Pancreas (tissue), 10 donors: ENCODE data around the gene SNU13. TPM values are rescaled to one million over a fixed set of nuclear protein-coding genes. Genes with fewer than 3 reads are reported as not detected.
A peak's percentile ranks its signal among the peaks of the same experiment; 100 is the strongest.
"Not testable (repeated sequence)": the region's sequence is repeated elsewhere in the genome, so short reads cannot be mapped to it uniquely, and the experiment has no call there.

Source experiments
- ATAC-seq, 4 donors: fragments of 200-7000 bp; cut with Tn5 transposase; one replicate each; pipeline versions ENCODE4 v1.8.0 to v1.9.1; 2020; ENCODE audit warnings: mild to moderate bottlenecking in 4 of 4, moderate library complexity in 4 of 4
- DNase-seq, 6 donors: peaks; one replicate each; pipeline ENCODE4 v3.0.0-alpha.2; 2020
- FAIRE-seq: peaks from 2 replicates; lab custom pipeline; 2012; peaks lifted over from hg19 to GRCh38; lab: Jason Lieb, UNC
- H3K27ac ChIP-seq, 4 donors: fragments of 200-600 bp; sonication (generic); 1 replicate in 3 of 4; 2 replicates in 1 of 4; pipeline versions ENCODE4 v1.5.0 to v1.8.0; 2020
- H3K27me3 ChIP-seq, 4 donors: fragments of 200-600 bp; one replicate each; pipeline ENCODE4 v1.8.0; 2021
- H3K36me3 ChIP-seq, 3 donors: fragments of 200-600 bp; sonication (generic) in 1 of 3; one replicate each; pipeline versions ENCODE4 v1.5.0 to v1.8.0; 2020 to 2021
- H3K4me1 ChIP-seq, 3 donors: fragments of 200-600 bp; one replicate each; pipeline ENCODE4 v1.8.0; 2021
- H3K4me3 ChIP-seq, 4 donors: fragments of 200-600 bp; sonication (generic) in 2 of 4; one replicate each; pipeline versions ENCODE4 v1.5.0 to v1.8.0; 2020 to 2021
- H3K9me3 ChIP-seq, 4 donors: fragments of 200-600 bp; one replicate each; pipeline ENCODE4 v1.8.0; 2021
- WGBS, 2 donors: extraction: QIAGEN DNeasy Blood & Tissue Kit; methylation state at CpG; one replicate each; pipeline ENCODE4 v1.1.7; 2013; 5-methylcytosine and 5-hydroxymethylcytosine counted together
- intact Hi-C, 3 donors: fragments of 100-400 bp; cut with DNase I; formaldehyde crosslinking; loops; one replicate each; pipeline versions ENCODE4 v1.11.1 to v1.14.2; 2022
- polyA plus RNA-seq, 2 donors: library from polyadenylated mRNA; stranded (reverse); fragments of 200-250 nt; gene quantifications; one replicate each; pipeline ENCODE4 v1.2.3, GENCODE V29; 2013
- total RNA-seq, 6 donors: library from RNA; stranded (reverse); fragmentation: NEBNext Ultra II Directional in 4 of 6; extraction: Animal tissue kit (Norgen Biotek cat#: 25700) in 4 of 6; gene quantifications; one replicate each; pipeline versions ENCODE4 v1.2.1 to v1.2.4, GENCODE V29; 2021 to 2023
- TF ChIP-seq, protein P1 (sequence below), 4 donors: fragments of 200-600 bp; sonication (generic) in 3 of 4; IDR thresholded peaks; one replicate each; pipeline versions ENCODE4 v1.5.0 to v1.8.0; 2021; ENCODE audit warnings: antibody characterized with exemption in 4 of 4
- donor health status: healthy with polysubstance abuse.
- donor health status: DM: no; HTN: no; CAD: no; lungs with moderate emphysema.
- donor health status: DM: no; HTN: no; CAD: no.
- donor health status: control.
- donor health status: control.
- donor health status: Bipolar disorder and iron deficiency.
- donor health status: DM: yes; HTN: yes; CAD: no.
- donor health status: DM: no; HTN: no; CAD: no.
- donor health status: DM: no; HTN: no; CAD: no.
- donor health status: DM: yes; HTN: yes; CAD: no.

SNU13 gene
- total and polyA plus RNA-seq, 8 donors: 43.5 to 89.7 (median 59.5) TPM

DNA sequence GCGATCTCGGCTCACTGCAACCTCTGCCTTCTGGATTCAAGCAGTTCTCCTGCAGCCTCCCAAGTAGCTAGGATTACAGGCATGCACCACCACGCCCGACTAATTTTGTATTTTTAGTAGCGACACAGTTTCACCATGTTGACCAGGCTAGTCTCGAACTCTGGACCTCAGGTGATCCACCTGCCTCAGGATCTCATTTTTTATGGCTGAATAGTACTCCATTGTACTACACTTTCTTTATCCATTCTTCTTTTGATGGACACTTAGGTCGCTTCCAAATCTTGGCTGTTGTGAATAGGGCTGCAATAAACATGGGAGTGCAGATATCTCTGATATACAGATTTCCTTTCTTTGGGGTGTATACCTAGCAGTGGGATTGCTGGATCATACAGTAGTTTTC lies 46.8 kb downstream of the SNU13 start:
- no peak for DNase-seq
- 98% methylated on average over 7 of the region's 7 CpGs for WGBS, 2 donors
- ATAC-seq: no peak
- FAIRE-seq: no peak
- intact Hi-C loops: no loop called here
- Histone ChIP-seq H3K9me3 (no peaks in the 10 kb centered on the region), H3K4me1 (no peaks in the 10 kb centered on the region), H3K4me3 (no peak overlapping the region), H3K27ac (no peak overlapping the region), H3K27me3 (no peaks in the 10 kb centered on the region), H3K36me3 (peaks cover 0 to 70% (median 22%) of the 10 kb centered on the region in 3 donors)
- TF ChIP-seq, protein P1, sequence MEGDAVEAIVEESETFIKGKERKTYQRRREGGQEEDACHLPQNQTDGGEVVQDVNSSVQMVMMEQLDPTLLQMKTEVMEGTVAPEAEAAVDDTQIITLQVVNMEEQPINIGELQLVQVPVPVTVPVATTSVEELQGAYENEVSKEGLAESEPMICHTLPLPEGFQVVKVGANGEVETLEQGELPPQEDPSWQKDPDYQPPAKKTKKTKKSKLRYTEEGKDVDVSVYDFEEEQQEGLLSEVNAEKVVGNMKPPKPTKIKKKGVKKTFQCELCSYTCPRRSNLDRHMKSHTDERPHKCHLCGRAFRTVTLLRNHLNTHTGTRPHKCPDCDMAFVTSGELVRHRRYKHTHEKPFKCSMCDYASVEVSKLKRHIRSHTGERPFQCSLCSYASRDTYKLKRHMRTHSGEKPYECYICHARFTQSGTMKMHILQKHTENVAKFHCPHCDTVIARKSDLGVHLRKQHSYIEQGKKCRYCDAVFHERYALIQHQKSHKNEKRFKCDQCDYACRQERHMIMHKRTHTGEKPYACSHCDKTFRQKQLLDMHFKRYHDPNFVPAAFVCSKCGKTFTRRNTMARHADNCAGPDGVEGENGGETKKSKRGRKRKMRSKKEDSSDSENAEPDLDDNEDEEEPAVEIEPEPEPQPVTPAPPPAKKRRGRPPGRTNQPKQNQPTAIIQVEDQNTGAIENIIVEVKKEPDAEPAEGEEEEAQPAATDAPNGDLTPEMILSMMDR (IDR thresholded peaks at IDR 0.05): no peak

DNA sequence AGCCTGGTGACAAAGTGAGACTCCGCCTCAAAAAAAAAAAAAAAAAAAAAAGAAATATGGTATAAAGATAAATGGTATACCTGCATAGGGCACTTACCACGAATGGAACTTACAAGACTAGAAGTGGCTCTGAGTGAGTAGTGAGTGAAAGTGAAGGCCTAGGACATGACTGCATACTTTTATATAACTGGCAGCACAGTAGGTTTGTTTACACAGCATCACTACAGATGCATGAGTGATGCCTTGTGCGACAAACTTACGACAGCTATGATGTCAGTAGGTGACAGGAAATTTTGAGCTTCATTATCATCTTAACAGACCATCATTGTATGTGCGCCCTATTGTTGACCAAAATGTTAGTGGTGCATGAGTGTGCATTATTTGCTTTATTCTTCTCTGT lies 49.9 kb downstream of the SNU13 start:
- H3K27ac ChIP-seq: no peak overlapping the region
- H3K36me3 ChIP-seq: peaks cover 0 to 65% (median 31%) of the 10 kb centered on the region in 3 donors
- TF ChIP-seq, protein P1 (IDR thresholded peaks at IDR 0.05): no peak
- no peak overlapping the region for H3K4me3 ChIP-seq
- intact Hi-C loops: no loop called here
- peak in 1 of 4 donors; percentile 8 for ATAC-seq
- no peaks in the 10 kb centered on the region for H3K27me3 ChIP-seq
- no peaks in the 10 kb centered on the region for H3K9me3 ChIP-seq
- no peak for FAIRE-seq
- WGBS, 2 donors: 84 to 87% methylated on average over 5 of the region's 5 CpGs
- H3K4me1 ChIP-seq: no peaks in the 10 kb centered on the region
- no peak for DNase-seq

DNA sequence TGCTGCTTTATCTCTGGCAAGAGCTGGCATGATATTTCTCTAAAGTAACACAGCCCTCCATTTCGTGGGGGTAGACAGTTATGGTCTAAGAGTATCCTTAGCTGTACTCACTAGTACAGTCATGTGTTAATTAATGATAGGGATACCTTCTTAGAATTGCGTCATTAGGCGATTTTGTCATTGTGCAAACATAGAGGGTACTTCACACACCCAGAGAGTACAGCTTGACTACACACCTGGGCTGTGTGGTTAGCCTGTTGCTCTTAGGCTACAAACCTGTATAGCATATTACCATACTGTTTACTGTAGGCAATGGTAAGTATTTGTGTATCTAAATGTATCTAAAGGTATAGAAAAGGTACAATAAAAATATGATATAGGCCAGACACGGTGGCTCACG lies 50.5 kb downstream of the SNU13 start:
- ATAC-seq (peak in 2 of 4 donors; percentile 23 to 52), DNase-seq (no peak), FAIRE-seq (no peak)
- TF ChIP-seq, protein P1 (IDR thresholded peaks at IDR 0.05): no peak
- H3K36me3 ChIP-seq: peaks cover 0 to 64% (median 30%) of the 10 kb centered on the region in 3 donors
- intact Hi-C loops: no loop called here
- 90 to 91% methylated on average over 5 of the region's 5 CpGs for WGBS, 2 donors
- no peaks in the 10 kb centered on the region for H3K9me3 ChIP-seq
- H3K4me3 ChIP-seq: no peak overlapping the region
- H3K4me1 ChIP-seq: no peaks in the 10 kb centered on the region
- no peaks in the 10 kb centered on the region for H3K27me3 ChIP-seq
- no peak overlapping the region for H3K27ac ChIP-seq

DNA sequence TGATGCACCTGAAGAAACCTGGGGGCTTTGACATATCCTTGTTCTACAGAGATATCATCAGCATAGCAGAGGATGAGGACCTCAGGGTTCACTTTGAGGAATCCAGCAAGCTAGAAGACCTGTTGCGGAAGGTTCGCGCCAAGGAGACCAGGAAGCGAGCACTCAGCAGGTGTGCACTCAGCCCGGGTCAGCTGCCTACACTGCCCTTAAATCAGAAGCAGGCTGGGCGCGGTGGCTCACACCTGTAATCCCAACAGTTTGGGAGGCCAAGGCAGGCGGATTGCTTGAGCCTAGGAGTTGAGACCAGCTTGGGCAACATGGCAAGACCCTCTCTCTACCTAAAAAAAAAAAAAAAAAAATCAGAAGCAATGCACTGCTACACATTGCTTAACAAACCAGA lies 51.0 kb downstream of the SNU13 start:
- 97 to 98% methylated on average over 8 of the region's 8 CpGs for WGBS, 2 donors
- intact Hi-C loops, H3K4me1 ChIP-seq, H3K27ac ChIP-seq, ATAC-seq, FAIRE-seq, H3K9me3 ChIP-seq, H3K4me3 ChIP-seq, H3K27me3 ChIP-seq, DNase-seq: not testable (repeated sequence)
- peaks cover 0 to 59% (median 25%) of the 10 kb centered on the region in 3 donors for H3K36me3 ChIP-seq

DNA sequence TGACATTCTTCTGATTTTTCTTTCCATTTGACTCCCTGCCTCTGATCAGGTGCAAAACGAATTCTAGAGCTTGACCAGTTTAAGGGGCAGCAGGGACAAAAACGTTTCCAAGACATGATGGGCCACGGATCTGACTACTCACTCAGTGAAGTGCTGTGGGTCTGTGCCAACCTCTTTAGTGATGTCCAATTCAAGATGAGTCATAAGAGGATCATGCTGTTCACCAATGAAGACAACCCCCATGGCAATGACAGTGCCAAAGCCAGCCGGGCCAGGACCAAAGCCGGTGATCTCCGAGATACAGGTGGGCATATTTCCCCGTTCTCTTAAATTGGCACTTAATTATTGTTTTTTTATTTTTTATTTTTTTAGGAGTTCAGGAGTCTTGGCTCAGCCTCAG lies 52.2 kb downstream of the SNU13 start:
- 81 to 88% methylated on average over 7 of the region's 7 CpGs for WGBS, 2 donors
- H3K36me3 ChIP-seq: peaks cover 0 to 48% (median 23%) of the 10 kb centered on the region in 3 donors
- H3K4me1 ChIP-seq: no peaks in the 10 kb centered on the region
- H3K9me3 ChIP-seq: no peaks in the 10 kb centered on the region
- TF ChIP-seq, protein P1 (IDR thresholded peaks at IDR 0.05): no peak
- H3K4me3 ChIP-seq: no peak overlapping the region
- no peak for ATAC-seq
- intact Hi-C loops: no loop called here
- no peak for FAIRE-seq
- H3K27ac ChIP-seq: no peak overlapping the region
- no peak for DNase-seq
- no peaks in the 10 kb centered on the region for H3K27me3 ChIP-seq

DNA sequence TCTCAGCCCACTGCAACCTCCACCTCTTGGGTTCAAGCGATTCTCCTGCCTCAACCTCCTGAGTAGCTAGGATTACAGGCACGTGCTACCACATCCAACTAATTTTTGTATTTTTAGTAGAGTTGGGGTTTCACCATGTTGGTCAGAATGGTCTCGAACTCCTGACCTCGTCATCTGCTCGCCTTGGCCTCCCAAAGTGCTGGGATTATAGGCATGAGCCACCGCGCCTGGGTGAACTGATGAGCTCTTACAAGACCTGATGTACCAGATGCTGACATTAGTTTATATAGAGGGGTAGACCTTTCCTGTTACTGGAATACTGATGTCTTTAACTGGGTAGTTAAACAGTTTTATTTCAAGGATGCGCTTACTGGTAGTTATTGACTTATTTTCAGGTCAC lies 54.1 kb downstream of the SNU13 start:
- H3K4me1 ChIP-seq, H3K4me3 ChIP-seq, ATAC-seq, DNase-seq, FAIRE-seq, intact Hi-C loops, H3K27me3 ChIP-seq, H3K27ac ChIP-seq, H3K9me3 ChIP-seq: not testable (repeated sequence)
- WGBS, 2 donors: 95 to 99% methylated on average over 8 of the region's 8 CpGs
- H3K36me3 ChIP-seq: peaks cover 0 to 45% (median 23%) of the 10 kb centered on the region in 3 donors

DNA sequence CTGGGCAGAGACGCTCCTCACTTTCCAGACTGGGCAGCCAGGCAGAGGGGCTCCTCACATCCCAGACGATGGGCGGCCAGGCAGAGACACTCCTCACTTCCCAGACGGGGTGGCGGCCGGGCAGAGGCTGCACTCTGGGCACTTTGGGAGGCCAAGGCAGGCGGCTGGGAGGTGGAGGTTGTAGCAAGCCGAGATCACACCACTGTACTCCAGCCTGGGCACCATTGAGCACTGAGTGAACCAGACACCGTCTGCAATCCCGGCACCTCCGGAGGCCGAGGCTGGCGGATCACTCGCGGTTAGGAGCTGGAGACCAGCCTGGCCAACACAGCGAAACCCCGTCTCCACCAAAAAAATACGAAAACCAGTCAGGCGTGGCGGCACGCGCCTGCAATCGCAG lies 57.1 kb downstream of the SNU13 start:
- ATAC-seq, FAIRE-seq, H3K4me3 ChIP-seq, intact Hi-C loops, H3K9me3 ChIP-seq, H3K27ac ChIP-seq, H3K27me3 ChIP-seq, H3K4me1 ChIP-seq, DNase-seq: not testable (repeated sequence)
- WGBS, 2 donors: 95 to 99% methylated on average over 8 to 12 of the region's 23 CpGs
- peaks cover 0 to 42% (median 7%) of the 10 kb centered on the region in 3 donors for H3K36me3 ChIP-seq

DNA sequence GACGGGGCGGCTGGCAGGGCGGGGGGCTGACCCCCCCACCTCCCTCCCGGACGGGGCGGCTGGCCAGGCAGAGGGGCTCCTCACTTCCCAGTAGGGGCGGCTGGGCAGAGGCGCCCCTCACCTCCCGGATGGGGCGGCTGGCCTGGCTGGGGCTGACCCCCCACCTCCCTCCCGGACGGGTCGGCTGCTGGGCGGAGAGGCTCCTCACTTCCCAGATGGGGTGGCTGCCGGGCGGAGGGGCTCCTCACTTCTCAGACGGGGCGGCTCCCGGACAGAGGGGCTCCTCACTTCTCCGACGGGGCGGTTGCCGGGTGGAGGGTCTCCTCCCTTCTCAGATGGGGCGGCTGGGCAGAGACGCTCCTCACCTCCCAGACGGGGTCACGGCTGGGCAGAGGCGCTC lies 57.6 kb downstream of the SNU13 start:
- H3K27ac ChIP-seq, H3K27me3 ChIP-seq, H3K9me3 ChIP-seq, intact Hi-C loops, ATAC-seq, FAIRE-seq, H3K4me1 ChIP-seq, H3K4me3 ChIP-seq: not testable (repeated sequence)
- peak in 1 of 6 donors; percentile 75 for DNase-seq
- peaks cover 0 to 39% (median 7%) of the 10 kb centered on the region in 3 donors for H3K36me3 ChIP-seq
- 96 to 97% methylated on average over 16 to 25 of the region's 28 CpGs for WGBS, 2 donors
